GM21360 (cell line): ENCODE results near the gene PEX14.

Experiments
- ATAC-seq: cut with Tn5 transposase; IDR thresholded peaks from one replicate; pipeline ENCODE4 v1.9.1; 2021; ENCODE audit warnings: mild to moderate bottlenecking, moderate library complexity; ENCODE audit not compliant: unreplicated experiment

Gene PEX14

DNA sequence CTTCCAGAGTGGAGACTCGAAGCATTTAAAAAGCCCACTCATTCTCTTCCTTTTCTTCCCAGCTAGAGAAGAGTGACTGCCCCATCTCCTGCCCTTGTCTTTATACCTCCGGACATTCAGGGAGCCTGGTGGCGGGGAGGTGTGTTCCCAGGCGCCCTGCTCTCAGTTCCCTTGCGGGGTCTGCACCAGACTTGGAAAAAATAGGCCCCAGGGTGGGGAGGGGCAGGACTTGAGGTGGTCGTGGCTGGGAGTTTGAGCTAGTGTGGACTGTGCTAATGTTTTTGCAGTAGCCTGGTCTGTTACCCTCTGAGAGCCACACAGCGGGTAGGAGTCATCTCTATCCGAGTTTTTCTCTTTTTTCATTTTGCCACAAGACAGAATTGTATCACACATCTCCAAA is 139.1 kb downstream of the PEX14 start:
- no peak for ATAC-seq

- no peak for ATAC-seq
Observed at GRCh38 chr1:10614377-10615225, 139.9 kb downstream of the PEX14 start.

GRCh38 chr1:10615332-10615731 is 140.6 kb downstream of the PEX14 start:
- ATAC-seq, result no peak

DNA sequence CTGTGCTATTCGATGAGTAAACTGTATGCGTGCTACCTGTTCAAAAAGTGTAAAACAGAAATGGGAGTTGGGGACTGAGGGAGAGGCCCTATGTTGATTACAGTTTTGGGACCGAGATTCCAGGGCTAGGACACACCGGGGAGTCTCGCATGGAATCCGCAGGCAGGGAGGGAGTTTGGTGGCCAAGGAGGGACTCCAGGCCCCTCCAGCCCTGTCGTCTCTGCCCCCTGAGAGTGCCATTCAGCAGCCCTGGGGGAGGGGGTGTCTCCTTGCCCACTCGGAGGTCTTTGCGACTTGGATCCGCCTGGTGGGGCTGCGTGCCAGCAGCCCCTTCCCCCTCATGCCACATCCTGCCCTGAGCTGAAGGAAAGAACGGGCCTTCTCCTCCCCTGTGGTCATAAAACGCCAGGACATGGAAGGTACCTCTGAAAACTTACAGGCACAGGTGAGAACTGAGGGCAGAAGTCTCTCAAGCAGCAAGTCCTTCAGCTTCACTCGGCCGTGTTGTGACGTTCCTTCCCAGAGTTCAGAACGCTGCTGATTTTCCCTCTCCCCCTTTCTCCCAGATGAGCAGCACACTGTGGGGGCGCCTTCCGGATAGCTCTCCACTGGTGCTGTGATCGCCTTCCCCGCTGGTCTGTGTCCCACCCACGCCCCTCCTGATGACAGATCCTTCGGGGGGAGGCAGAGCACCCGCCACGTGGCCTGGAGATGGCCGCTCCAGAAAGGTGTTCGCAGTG is 141.4 kb downstream of the PEX14 start:
- ATAC-seq, result no peak

DNA sequence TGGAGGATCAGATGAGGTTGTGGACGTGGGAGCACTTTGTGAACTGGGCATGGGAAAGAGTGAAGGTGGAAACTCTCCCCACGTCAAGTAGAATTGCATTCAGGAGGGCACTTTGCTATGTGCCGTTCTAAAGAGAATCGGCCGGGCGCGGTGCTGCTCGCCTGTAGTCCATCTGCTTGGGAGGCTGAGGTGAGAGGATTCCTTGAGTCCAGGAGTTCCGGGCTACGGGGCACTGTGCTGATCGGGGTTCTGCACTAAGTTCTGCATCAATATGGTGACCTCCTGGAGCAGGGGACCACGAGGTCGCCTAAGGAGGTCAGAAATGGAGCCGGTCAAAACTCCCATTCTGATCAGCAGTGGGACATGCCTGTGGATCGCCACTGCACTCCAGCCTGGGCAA is 141.9 kb downstream of the PEX14 start:
- no peak for ATAC-seq

GRCh38 chr1:10617318-10617717 is 142.6 kb downstream of the PEX14 start:
- ATAC-seq, result no peak

- no peak for ATAC-seq
Observed at GRCh38 chr1:10617931-10618885, 143.5 kb downstream of the PEX14 start.

GRCh38 chr1:10620776-10621175 is 146.0 kb downstream of the PEX14 start:
- ATAC-seq, result no peak

DNA sequence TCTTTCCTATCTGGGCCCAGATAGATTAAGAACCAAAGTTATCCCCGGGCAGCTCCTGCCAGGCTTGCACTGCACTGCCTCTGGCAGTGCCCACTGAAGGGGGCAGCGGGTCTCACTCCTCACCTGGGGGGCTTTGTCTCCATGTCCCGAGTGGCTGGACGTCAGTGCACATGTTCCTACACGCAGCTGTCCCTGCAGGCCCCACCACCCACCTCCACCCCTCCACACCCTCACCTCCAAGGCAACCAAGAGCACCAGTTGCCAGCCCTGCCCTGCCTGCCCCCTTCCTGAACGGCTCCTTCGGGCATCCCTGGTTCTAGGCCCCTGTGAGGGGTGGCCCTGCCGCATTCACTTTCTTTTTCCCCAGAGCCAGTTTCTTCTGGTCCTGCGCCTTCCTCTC is 147.2 kb downstream of the PEX14 start:
- ATAC-seq, result no peak

GRCh38 chr1:10622910-10623685 is 148.3 kb downstream of the PEX14 start:
- no peak for ATAC-seq

DNA sequence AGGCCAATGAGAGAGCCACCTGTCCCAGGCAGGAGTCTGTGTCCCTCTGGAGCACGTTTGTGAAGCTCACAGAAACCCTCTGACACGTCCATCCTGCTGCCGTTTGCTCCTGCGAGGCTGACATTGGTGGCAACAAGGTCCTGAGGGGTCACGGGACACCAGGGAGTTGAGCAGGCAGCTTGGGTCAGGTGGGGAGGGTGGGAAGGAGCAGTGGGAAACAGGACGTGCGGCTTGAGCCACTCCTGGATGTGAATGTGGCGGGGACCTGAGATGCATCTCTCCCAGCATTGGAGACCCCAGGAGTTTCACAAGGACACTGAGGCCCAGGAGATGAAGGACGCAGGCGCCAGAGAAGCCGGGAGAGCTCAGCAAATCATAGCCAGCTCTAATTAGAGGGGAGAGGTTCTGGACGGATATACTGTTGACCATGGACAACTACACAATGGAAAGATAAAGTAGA is 149.0 kb downstream of the PEX14 start:
- ATAC-seq, result no peak

DNA sequence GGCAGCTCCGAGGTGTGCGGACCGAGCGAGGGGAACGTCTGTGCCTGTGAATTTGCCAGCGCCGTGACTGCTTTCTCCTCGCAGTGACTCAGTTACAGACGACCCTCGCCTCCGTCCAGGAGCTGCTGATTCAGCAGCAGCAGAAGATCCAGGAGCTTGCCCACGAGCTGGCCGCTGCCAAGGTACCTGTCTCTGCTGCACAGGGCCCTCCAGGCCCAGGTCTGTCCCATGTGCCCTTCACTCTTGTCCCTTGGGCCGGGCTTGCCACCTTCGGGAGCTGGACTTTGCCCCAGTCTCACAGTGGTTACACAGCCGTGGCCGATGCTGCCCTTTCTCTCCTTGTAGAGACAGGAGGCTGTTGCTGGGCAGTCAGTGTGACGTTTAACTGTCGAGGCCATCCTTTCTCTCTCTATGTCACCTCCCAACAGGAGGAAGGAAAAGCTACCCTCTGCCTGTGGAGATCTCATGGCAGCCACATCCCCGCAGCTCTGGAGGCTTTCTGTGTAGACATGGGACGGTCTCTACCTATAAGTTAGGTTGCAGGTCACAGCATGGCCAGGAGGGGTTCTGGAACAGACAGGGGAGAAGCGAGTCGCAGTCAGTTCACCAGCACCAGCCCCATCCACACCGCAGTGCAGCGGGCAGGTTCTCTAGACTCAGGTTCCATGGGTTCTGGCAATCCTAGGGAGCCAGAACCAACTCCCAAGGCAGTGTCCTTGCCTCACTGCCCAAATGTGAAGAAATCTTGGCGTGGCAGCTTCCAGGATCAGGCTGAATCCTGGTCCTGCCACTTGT is 149.7 kb downstream of the PEX14 start:
- ATAC-seq, result no peak

DNA sequence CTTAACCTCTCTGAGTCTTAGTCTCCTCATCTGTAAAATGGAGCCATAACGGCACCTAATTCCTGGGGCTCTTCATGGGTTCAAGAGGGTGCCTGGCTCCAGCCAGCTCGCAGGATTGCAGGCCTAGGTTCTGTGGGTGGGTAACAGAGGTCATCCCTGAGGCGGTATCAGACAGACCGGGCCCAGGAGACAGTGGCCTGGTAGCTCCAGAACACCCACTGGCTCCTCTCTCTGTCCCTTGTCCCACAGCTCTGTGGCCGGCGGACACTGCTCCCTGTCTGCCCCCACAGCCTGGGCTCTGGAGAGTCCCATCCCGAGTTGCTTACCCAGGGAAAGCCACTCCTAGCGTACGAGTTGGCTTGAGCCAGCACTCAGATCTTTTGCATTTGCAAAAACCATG is 150.3 kb downstream of the PEX14 start:
- ATAC-seq, result no peak

DNA sequence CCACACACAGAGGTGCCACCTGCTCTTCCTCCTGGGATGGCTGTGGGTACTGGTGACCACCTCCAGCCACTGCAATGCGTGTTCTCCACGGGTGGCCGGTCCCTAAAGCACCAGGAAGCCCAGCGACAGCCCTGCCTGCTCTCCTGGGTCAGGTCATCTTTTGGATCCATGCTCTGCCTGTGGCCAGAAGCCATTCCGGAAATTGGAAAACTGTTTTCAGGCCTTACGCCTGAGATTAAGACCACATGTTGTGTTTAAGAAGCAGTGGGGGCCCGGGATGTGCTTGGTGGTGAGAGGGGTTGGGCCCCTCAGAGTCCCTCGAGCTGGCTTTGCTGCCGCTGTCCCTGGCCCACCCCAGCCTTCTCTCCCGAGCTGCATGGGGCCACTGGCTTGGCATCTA is 150.8 kb downstream of the PEX14 start:
- no peak for ATAC-seq

DNA sequence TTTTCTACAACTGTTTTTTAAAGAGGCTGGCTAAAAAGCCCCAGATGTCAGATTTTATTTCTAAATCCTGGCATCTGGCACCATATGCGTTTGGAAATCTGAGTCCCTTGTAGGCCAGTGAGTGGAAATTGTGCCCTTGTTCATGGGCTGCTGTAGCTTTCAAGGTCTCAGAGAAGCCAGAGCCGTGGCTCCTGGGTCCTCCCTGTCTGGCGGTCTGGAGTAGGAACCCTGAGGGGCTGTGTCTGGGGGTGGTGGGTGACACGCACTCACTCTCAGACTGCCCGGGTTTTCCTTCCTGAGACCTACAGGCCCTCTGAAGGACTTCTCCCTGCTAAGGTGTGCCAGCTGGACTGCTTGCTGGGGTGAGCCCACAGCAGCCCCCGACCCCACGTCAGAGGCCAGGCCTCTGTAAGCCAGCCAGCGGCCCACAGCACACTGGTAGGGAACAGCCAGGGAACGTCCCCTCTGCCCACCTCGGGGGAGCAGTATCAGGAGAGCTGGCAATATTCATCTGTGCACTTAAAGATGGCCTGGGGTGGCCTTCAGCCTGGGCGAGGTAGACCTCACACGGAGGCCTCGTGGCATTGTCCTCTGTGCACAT is 151.5 kb downstream of the PEX14 start:
- no peak for ATAC-seq

- no peak for ATAC-seq
Observed at GRCh38 chr1:10626791-10627410, 152.2 kb downstream of the PEX14 start.

GRCh38 chr1:10628685-10629084 is 153.9 kb downstream of the PEX14 start:
- ATAC-seq, result no peak

DNA sequence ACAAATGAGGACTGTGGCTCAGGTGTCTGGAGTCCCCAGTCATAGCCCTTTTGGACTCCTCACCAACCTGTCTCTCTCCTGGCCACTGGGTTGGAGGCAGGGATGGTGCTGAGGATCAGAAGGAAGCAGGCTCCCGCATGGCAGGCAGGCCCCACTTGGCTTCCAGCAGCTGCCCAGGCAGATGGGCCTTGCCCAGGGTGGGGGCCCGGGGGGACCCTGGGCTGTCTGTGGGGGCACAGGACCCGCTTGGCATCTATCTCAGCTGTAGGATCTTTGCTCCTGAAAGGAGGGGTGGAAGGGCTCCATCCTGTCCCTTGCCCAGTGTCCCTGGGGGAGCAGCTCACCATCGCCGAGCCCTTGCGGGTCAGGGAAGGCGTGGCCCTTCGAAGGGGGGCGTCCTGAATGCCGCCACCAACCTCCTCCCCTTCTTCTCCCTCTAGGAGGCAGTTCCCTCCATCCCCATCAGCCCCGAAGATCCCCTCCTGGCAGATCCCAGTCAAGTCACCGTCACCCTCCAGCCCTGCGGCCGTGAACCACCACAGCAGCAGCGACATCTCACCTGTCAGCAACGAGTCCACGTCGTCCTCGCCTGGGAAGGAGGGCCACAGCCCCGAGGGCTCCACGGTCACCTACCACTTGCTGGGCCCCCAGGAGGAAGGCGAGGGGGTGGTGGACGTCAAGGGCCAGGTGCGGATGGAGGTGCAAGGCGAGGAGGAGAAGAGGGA is 154.5 kb downstream of the PEX14 start:
- no peak for ATAC-seq
